NCI-H2196 treated with DMSO at 0.1 percent for 48 hours (cell line): Measurements from ENCODE around the gene PRUNE2.

Experiments
- DNase-seq: peaks from one replicate; lab custom pipeline; 2025; ENCODE audit not compliant: unreplicated experiment; lab: John Stamatoyannopoulos, UW

Gene PRUNE2

GRCh38 chr9:76738402-76738801 is 167.5 kb downstream of the PRUNE2 start:
- no peak for DNase-seq

- DNase-seq = no peak
These were observed 168.6 kb downstream of the PRUNE2 start for GRCh38 chr9:76737154-76737902.

GRCh38 chr9:76734716-76735115 is 171.2 kb downstream of the PRUNE2 start:
- DNase-seq = no peak

GRCh38 chr9:76733096-76733495 is 172.8 kb downstream of the PRUNE2 start:
- no peak for DNase-seq

GRCh38 chr9:76732341-76732958 is 173.5 kb downstream of the PRUNE2 start:
- no peak for DNase-seq

GRCh38 chr9:76730801-76731200 is 175.1 kb downstream of the PRUNE2 start:
- DNase-seq = no peak

GRCh38 chr9:76729980-76730737 is 175.8 kb downstream of the PRUNE2 start:
- no peak for DNase-seq

GRCh38 chr9:76729116-76729515 is 176.8 kb downstream of the PRUNE2 start:
- DNase-seq = no peak

GRCh38 chr9:76725885-76726284 is 180.0 kb downstream of the PRUNE2 start:
- no peak for DNase-seq

GRCh38 chr9:76725011-76725546 is 180.8 kb downstream of the PRUNE2 start:
- DNase-seq = no peak

- DNase-seq = no peak
These were observed 185.7 kb downstream of the PRUNE2 start for GRCh38 chr9:76720245-76720644.

- no peak for DNase-seq
These were observed 187.7 kb downstream of the PRUNE2 start for GRCh38 chr9:76718166-76718565.

- no peak for DNase-seq
These were observed 188.3 kb downstream of the PRUNE2 start for GRCh38 chr9:76717613-76718012.

- no peak for DNase-seq
These were observed 188.7 kb downstream of the PRUNE2 start for GRCh38 chr9:76717176-76717575.

- peak; percentile 20 for DNase-seq
These were observed 189.7 kb downstream of the PRUNE2 start for GRCh38 chr9:76716085-76716672.

- no peak for DNase-seq
These were observed 192.5 kb downstream of the PRUNE2 start for GRCh38 chr9:76713381-76713780.

- no peak for DNase-seq
These were observed 196.9 kb downstream of the PRUNE2 start for GRCh38 chr9:76709020-76709419.

GRCh38 chr9:76707510-76707909 is 198.4 kb downstream of the PRUNE2 start:
- no peak for DNase-seq

GRCh38 chr9:76704593-76705204 is 201.2 kb downstream of the PRUNE2 start:
- peak; percentile 66 for DNase-seq

GRCh38 chr9:76703270-76703669 is 202.6 kb downstream of the PRUNE2 start:
- DNase-seq = no peak
